HG03135 (cell line): ENCODE data around the gene FBXO24.
"Not testable (repeated sequence)": the region's sequence is repeated elsewhere in the genome, so short reads cannot be mapped to it uniquely, and the experiment has no call there.

Source experiments
- ATAC-seq: cut with Tn5 transposase; IDR thresholded peaks from one replicate; pipeline ENCODE4 v1.9.1; 2021; ENCODE audit warnings: mild to moderate bottlenecking, moderate library complexity; ENCODE audit not compliant: unreplicated experiment

The FBXO24 gene

DNA sequence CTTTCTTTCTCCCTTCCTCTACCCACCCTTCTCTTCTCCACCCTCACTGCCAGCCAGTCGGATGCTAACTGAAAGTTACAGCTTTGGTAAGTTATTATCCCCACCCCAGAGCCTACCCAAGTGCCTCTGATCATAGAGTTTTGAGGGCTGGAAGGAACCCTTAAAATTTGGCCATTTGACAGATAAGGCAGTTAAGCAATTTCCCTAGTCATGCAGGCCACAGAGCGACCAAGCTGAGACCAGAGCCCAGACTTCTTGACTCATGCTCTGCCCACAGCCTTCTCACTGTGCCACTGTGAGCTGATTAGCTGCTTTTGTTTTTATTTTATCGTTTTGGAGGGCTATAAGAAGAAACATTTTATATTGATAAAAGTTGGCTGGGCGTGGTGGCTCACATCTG lies 29.6 kb upstream of the FBXO24 start:
- no peak for ATAC-seq

DNA sequence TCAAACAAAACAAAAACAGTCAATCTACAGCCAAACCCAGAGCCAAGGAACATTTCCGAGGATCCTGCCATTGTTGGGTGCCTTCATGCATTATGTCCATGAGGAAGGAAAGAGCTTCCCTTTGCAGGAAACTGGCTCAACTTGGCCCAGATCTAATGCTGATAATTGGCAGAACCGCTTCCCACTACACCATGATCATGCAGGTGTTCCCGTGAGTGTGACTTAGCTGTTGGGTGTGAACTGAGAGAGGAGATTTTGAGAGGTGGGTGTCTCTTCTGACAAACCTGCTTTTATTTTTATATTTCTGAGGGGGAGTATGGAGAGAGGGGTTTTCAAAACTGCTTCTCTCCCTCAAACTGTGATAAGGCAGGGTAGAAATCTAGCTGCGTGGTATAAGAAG lies 27.0 kb upstream of the FBXO24 start:
- no peak for ATAC-seq

DNA sequence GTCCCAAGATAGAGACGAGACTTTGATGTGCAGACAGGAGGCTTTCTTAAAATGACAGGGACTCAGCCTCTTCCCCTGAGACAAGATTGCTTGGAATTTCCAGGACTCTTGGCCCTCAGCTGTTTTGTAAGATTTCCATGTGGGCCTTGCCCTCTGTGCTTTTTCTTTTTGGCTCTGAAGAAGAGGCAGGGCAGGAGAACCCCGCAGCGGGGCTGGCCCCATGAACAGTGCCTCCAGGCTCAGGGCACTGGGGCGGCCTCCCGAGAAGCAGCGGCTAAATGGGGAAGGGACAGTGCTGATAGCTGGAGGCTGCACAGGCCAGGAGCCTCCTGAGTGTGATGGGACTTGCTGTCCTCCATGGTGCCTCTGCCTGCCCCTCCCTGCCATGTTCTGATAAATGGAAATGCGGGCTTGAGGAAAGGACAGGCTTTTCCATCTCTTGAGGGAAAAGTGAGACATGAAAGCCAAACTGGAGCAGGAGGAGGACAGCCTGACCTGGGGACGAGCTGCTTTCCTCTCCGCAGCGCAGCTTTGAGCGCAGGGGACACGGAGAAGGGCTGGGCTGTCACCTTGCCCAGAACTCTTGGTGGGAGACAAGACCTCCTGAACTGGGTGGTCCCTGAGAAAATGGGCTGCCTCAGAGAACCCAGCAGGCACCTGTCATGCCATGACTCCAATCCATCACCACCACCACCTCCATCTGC lies 24.5 kb upstream of the FBXO24 start:
- no peak for ATAC-seq

DNA sequence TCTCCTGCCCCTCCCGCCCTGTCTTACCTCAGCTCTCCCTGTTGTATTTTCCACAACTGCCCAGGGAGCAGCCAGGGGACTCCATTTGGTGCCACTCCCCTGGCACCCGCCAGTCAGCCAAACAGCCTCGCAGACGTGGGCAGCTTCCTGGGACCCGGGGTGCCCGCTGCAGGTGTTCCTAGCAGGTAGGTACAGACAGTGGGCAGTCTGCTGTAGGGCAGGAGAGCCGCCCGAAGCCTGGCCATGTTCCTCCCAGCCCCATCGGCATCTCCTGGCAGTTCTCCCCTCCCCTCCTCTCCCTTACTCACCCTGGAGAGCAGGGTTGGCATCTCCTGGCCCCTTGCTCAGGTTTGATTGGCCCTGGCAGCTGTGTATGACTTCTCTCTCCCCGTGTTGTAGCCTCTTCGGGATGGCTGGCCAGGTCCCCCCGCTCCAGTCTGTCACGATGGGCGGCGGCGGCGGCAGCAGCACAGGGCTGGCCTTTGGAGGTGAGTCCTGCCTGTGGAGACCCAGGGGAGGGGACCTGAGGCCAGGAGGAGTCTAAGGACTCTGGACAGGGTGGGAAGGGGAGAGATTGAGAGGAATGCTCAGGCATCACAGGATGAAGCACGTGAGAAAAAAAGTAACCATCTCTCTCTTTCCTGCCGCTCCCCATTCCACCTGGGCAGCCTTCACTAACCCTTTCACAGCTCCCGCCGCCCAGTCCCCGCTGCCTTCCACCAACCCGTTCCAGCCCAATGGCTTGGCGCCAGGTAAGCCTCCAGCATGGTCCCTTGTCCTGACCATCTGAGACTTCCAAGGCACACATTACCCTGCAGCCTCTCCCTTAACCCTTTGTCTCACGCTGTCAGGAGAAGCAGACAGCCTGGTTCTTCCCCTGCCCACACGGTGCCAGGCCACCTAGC lies 23.7 kb upstream of the FBXO24 start:
- no peak for ATAC-seq

DNA sequence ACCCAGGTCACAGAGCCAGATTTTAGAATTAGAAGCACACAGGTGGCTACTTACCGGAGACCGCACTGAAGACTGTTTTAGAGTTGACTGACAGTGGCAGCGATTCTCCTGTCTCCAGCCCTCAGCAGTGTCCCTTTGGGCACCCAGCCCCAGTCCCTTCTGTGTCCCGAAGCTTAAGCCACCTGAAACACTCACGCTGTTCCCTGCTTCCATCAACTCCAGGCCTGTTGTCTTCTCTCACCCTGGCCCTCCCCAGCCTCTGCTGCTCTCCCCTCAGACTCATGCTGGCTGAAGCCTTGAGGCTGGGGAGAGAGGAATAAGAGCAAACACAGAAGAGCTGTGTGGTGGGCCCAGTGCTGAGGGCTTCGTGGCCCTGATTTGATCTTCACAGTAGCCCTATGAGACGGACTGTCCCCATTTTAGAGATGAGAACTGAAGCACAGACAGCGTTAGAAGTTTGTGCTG lies 23.0 kb upstream of the FBXO24 start:
- ATAC-seq = no peak

DNA sequence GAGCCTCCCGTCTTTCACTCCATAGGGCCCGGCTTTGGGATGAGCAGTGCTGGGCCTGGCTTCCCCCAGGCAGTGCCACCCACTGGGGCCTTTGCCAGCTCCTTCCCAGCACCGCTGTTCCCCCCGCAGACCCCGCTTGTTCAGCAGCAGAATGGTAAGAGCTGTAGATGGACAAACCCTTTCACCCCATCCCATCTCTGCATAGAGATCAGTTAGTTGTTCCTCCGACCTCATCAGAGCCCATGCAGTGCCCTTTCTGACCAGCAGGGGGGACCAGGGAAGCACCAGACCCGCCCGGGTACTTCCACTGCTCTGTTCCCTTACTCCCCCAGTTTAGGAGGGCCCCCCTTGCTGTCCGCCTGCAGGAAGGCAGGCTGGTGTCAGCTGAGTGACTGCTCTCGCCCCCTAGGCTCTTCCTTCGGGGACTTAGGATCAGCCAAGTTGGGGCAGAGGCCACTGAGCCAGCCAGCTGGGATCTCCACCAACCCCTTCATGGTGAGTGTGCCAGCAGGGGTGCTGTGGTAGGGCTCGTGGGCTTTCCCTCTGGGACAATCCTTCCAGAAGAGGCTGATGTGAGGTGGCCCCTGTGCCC lies 22.2 kb upstream of the FBXO24 start:
- ATAC-seq = no peak

DNA sequence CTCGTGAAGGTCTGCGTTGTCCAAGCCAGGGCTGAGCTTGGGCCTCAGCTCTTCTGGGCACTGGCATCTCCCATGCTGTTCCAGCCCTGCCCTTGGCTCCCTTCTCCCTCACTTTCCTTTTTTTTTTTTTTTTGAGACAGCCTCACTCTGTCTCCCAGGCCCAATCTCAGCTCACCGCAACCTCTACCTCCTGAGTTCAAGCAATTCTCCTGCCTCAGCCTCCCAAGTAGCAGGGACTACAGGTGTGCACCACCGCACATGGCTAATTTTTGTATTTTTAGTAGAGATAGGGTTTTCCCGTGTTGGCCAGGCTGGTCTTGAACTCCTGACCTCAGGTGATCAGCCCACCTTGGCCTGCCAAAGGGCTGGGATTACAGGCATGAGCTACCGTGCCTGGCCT lies 21.7 kb upstream of the FBXO24 start:
- ATAC-seq = not testable (repeated sequence)

DNA sequence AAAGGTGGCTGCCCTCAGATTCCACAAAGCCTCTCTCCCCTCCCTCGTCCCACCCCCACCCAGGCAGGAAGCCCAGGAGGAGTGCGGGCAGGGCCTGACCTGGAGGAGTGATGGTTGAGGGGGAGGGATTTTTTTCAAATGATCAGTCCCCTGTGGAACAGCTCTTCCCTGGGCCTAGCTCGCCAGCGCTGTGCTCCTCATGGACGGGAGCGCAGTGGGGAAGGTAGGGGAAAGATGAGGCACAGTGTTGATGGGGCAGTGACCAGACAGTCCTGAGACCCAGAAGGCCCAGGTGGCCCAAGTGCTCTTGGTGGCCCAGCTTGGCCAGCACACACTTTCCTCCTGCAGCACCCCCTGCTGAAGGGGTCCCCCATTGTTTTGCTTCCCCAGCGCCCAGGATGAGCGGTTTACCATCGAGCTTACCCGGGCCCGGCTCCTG lies 21.0 kb upstream of the FBXO24 start:
- no peak for ATAC-seq

DNA sequence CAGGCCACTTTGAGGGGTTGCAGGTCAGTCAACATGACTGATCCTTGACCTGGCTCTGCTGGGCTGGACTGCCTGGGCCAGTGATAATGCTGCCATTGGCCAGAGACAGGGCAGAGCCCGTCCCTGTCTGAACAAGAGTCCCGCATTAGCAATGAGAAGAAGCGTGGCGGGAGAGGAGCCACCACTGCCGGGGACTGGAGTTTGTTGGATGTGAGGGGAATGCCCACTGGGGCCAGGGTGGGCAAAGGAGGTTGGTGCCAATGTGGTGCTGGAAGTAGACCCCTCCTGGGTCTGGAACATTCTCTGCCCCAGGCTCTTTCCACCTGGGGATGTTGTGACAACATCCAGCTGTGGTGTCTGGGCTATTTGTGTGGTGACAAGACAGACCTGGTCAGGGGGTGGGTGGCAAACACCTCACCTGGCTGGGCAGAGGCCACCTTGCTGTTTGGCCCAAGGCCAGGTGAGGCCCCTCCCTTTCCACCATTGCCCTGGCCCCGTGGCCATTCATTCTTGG lies 20.1 kb upstream of the FBXO24 start:
- no peak for ATAC-seq

DNA sequence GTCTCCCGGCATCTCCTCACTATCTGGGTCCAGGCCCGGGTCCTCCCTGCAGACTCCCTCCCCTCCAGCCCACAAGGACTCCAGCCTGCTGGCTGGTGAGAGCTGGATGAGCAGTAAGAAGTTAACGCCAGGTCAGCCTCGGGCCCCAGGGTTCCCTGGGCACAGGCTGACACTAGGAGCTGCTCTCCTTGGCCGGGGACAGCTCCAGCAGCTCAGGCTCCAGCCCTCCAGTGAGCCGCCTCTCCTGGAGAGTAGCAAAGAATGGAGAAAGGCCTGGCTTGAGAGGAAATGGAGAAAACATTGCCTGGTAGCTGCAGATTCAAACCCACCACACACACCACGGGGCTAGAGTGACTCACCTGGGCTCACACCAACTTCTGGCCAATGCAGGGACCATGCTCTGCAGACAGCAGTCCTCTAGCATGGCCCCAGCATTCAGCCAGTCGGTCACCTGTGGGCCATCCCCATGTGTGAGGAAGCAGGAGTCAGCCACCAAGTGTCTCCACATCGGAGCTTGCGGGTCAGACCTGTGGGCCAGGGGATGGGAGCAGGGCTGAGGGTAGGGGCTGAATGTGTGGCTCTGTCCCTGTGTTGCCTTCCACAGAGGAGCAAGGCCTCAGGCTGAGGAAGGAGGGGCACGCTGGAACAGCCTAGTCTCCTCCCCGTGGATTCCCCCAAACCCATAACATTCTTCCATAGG lies 18.9 kb upstream of the FBXO24 start:
- ATAC-seq = no peak

DNA sequence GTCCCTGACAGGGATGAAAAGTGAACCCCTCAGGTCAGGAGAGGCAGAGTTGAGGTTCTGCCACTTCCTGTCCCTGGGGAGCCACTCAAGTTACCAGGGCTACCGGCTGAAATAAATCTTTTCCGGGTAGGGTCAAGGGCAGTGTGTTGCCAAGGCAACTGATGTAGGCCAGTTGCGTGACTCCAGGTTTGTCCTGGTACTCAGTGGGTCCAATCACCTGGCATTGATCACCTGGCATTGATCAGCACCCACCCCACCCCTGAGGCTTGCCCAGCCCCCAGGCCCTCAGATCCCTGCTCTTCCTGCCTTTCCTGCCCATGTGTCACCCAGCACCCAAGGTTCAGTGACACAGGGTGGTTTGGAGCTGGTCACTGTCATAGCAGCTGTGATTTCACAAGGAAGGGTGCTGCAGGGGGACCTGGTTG lies 18.4 kb upstream of the FBXO24 start:
- ATAC-seq = no peak

DNA sequence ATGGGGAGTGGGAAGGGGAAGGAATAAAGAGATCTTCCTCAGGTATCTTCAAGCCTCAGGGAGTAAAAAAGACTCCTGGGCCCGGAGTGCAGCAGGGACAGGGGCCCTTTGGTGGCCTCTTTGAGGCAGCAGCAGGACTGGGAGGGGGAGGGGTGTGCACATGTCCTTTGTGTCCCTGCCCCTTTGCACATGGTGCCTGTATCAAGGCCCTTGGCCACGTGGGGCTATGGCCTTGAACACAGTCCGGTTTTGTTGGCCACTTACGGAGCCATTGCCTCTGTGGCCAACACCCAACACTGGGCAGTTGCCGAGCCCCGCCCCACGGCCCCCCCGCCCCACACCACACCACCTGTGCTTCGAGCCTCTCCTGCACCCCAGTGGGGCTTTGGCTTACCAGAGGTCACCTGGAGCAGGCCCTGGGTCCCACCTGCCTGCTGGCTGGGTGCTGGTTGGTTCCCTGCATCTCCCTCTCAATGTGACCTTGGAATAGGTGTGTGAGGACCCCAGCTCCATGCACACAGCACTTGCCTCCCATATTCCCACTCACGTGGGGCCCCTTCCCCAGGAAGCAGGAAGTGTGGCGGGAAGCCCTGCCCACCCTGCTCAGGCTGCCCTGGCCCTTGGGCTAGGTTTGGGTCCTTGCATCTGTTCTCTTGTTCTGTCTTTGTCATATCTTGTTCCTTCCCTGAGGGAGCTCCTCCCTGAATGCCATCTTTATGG lies 17.8 kb upstream of the FBXO24 start:
- no peak for ATAC-seq

DNA sequence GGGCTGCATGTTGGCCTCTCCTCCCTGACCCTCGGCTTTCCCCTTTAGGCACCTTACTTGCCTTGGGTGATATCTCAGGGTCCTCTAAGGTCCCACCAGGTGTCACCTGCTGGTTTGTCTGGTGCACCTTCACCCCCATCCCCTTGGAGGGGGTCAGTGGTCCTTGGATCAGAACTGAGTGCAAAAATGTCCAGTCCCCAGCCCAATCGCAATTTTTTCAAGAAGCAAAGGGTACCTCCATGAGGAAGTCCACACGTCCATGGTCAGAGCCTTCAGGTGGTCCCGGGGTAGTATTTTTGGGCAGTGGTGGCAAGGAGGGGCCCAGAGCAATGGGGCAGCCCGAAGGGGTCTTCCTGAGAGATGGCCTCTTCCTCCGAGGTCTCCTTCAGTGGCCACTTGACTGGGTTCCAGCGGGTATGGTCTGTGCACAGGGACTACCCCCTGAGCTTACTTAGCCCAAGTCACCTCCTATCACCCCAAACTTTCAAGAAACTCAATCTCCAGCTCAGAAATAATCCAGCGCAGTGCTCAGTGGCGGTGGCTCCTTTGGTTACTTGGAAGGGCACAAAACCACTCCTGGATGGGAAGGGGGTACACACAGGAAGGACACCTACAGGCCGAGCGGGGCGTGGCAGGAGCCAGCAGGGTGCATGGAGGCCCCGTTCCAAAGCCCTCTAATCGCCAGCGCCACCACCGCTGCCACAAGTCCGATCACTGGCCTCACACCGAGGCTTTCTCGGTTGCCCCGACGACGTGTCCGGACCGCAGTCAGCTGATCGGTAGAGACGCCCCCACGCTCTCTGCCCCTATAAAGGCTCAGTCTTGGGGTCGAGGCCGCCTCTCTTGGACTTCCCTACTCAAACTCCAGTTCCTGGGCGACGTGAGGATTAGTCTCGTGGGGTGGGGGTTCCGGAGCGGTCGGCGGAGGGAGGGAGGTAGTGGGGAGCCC lies 17.0 kb upstream of the FBXO24 start:
- ATAC-seq = no peak

DNA sequence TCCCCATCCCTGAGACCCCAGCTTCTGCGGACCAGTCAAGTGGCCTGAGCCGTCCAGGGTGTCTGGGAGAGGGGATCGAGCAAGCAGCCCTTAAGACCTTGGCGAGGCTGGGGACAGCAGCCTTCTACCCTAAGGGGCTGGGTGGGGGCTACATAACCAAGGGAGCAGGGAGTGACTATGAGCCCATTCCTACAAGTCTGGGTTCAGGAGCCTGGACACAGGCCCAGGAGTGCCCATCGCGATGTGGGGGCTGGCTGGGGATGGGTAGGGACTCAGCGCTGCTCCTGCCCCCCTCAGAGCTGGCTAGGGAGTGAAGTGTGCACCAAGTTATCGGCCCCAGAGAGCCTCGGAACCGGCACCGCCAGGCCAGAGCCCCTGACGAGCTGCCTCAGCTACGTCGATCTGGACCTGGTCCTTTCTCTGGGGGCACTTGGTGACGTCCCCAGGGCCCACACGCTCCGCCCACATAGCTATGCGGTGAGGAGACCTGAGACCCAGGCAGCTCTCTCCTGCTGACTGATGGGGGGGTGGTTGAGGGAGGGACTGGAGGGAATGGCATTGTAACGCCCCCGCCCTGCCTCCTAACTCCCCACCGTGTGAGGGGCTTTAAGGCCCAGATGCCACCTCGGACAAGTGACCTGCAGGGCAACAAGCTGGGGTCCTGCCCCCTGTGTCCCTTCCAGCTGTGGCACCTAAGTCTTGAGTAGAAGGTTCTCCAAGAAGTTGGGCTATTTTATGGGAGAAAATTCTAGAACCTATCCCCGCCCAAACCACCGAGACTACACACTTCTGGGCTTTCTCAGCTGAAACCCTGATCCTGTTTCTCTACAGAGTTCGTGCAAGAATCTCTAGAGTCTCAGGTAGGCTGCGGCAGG lies 14.9 kb upstream of the FBXO24 start:
- ATAC-seq = no peak

DNA sequence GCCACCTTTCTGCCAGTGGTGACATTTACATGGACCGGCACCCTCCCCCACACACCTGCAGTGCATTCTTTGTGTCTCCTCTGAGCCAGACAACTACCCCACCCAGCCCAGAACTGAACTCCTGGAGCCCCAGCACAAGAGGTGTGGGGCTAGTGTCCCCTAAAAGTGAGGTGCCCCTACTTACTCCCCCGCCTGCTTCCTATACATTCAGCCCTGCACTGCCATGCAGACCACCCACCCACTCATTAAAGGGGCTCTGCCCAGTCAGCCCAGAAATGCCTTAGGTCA lies 14.4 kb upstream of the FBXO24 start:
- ATAC-seq = no peak

DNA sequence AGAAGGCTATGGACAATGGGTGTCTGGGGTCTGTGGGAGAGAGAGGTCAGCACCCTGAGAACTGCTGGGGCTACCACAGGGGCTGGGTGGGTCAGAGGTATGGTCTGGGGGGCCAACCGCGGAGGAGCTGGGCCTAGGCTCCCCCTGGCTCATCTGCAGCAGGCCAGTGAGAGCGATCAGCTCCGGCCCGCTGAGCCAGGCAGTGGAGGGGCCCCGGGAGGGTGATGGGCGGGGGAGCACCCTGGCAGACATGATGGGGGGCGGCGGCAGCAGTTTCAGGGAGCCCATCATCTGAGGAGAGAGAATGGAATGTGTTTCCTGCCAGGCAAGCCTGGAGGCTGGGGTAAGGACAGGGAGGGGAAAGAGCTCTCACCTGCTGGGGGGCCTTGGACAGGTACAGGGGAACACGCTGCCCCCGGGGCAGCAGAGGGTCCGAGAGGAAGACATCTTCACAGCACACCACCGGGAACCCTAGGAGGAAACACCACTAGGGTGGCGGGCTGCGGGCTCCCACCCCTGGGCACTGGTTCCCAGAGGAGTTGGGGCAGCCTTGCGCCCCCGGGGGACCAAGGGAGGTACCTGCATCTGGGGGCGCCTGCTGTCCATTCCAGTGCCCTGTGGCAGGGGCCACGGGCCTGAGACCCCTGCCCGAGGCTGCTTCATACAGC lies 13.7 kb upstream of the FBXO24 start:
- ATAC-seq = no peak

DNA sequence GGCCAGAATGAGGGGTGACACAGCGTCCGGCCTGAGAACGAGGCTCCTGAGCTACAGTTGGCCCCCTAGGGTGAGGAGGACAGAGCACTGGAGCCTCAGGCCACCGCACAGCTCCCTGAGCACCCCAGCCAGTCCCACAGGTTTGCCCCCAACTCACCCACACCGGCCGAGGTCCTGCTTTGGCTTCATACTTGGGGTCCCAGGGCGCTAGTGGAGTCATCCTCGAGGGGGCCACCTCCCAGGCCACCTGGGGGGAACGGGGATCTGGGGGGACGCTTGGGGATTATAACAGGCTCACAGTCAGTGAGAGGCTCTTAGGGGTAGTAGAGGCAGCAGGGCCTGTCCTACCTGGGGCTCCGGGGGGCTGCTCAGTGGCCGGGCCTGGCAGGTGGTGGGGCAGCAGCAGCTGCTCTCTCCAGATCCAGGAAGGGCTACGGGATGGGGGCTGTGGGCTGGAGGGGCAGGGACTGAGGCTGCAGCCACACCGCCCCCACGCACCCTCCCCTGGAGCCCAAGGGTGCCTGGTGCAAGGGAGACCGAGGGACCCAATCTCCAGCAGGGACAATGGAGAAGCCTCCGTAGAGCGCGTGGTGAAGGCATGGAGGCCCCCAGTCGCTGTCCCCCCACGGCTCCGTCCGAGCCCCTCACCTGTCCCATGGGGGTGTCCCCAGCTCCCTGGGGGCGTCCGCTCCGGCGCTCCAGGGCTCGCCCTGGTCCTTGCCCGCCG lies 13.0 kb upstream of the FBXO24 start:
- ATAC-seq = no peak
